H9 (cell line): ENCODE data around the gene FRK. TPM values are rescaled to one million over a fixed set of nuclear protein-coding genes. Genes with fewer than 3 reads are reported as not detected.

ENCODE experiments used
- DNase-seq: peaks from one replicate; pipeline ENCODE4 v3.0.0-alpha.2; 2017
- H2AFZ ChIP-seq: one replicate; pipeline ENCODE4 v1.6.1; 2013; ENCODE audit warnings: mild to moderate bottlenecking, low read length, control low read depth, moderate library complexity
- H2AK5ac ChIP-seq: 2 replicates; pipeline ENCODE4 v1.6.1; 2013; ENCODE audit warnings: low read length, control low read depth, mixed read lengths; ENCODE audit not compliant: insufficient read length
- H2BK120ac ChIP-seq: one replicate; pipeline ENCODE4 v1.6.1; 2013; ENCODE audit warnings: low read depth, mild to moderate bottlenecking, low read length, control low read depth, inconsistent platforms; ENCODE audit not compliant: poor library complexity, severe bottlenecking
- H2BK12ac ChIP-seq: 2 replicates; pipeline ENCODE4 v1.6.1; 2013; ENCODE audit warnings: low read length, control low read depth, mixed read lengths, low read depth; ENCODE audit not compliant: insufficient read length
- H2BK15ac ChIP-seq: 2 replicates; pipeline ENCODE4 v1.6.1; 2013; ENCODE audit warnings: low read depth, low read length, control low read depth
- H2BK20ac ChIP-seq: one replicate; pipeline ENCODE4 v1.6.1; 2013; ENCODE audit warnings: low read depth, mild to moderate bottlenecking, low read length, control low read depth, inconsistent platforms; ENCODE audit not compliant: poor library complexity, severe bottlenecking
- H2BK5ac ChIP-seq: 2 replicates; pipeline ENCODE4 v1.6.1; 2013; ENCODE audit warnings: low read length, control low read depth, mixed read lengths; ENCODE audit not compliant: insufficient read length
- H3K14ac ChIP-seq: 2 replicates; pipeline ENCODE4 v1.6.1; 2013; ENCODE audit warnings: low read length, control low read depth; ENCODE audit not compliant: insufficient read depth
- H3K18ac ChIP-seq: 2 replicates; pipeline ENCODE4 v1.6.1; 2013; ENCODE audit warnings: low read depth, mild to moderate bottlenecking, mixed read lengths, low read length, control low read depth; ENCODE audit not compliant: insufficient read length
- H3K23ac ChIP-seq: 2 replicates; pipeline ENCODE4 v1.6.1; 2013; ENCODE audit warnings: low read length, control low read depth, mixed read lengths, low read depth; ENCODE audit not compliant: insufficient read length
- H3K23me2 ChIP-seq: 2 replicates; pipeline ENCODE4 v1.6.1; 2013; ENCODE audit warnings: low read depth, mild to moderate bottlenecking, mixed read lengths, low read length, control low read depth; ENCODE audit not compliant: insufficient read length, poor library complexity, severe bottlenecking
- H3K27ac ChIP-seq: 2 replicates; pipeline ENCODE4 v1.5.1; 2013; ENCODE audit warnings: low read length, control low read depth, mixed read lengths, low read depth; ENCODE audit not compliant: insufficient read length
- H3K27me3 ChIP-seq: 2 replicates; pipeline ENCODE4 v1.6.1; 2013; ENCODE audit warnings: low read length, control low read depth, inconsistent platforms; ENCODE audit not compliant: insufficient read depth
- H3K4ac ChIP-seq: 2 replicates; pipeline ENCODE4 v1.6.1; 2013; ENCODE audit warnings: low read depth, mild to moderate bottlenecking, control low read depth, inconsistent platforms, low read length, moderate library complexity
- H3K4me1 ChIP-seq: 2 replicates; pipeline ENCODE4 v1.6.1; 2013; ENCODE audit warnings: low read length, control low read depth, inconsistent platforms; ENCODE audit not compliant: insufficient read depth
- H3K4me2 ChIP-seq: 2 replicates; pipeline ENCODE4 v1.6.1; 2013; ENCODE audit warnings: low read length, control low read depth, mixed read lengths; ENCODE audit not compliant: insufficient read length, insufficient read depth
- H3K56ac ChIP-seq: 2 replicates; pipeline ENCODE4 v1.6.1; 2013; ENCODE audit warnings: low read depth, mild to moderate bottlenecking, mixed read lengths, low read length, control low read depth; ENCODE audit not compliant: insufficient read length
- H3K79me1 ChIP-seq: 2 replicates; pipeline ENCODE4 v1.6.1; 2013; ENCODE audit warnings: low read depth, mild to moderate bottlenecking, moderate library complexity, low read length, control low read depth, inconsistent platforms; ENCODE audit not compliant: insufficient read depth, poor library complexity, severe bottlenecking
- H3K79me2 ChIP-seq: 2 replicates; pipeline ENCODE4 v1.6.1; 2013; ENCODE audit warnings: low read length, control low read depth, inconsistent platforms; ENCODE audit not compliant: insufficient read depth
- H3K9ac ChIP-seq: 2 replicates; pipeline ENCODE4 v1.6.1; 2013; ENCODE audit warnings: low read length, control low read depth, mixed read lengths; ENCODE audit not compliant: insufficient read length; ENCODE audit errors: extremely low read depth
- H3K9me3 ChIP-seq: one replicate; pipeline ENCODE4 v1.6.1; 2013; ENCODE audit warnings: low read depth, low read length, inconsistent platforms; ENCODE audit not compliant: control insufficient read depth
- H3T11ph ChIP-seq: one replicate; pipeline ENCODE4 v1.6.1; 2013; ENCODE audit warnings: mild to moderate bottlenecking, low read length, control low read depth, inconsistent platforms
- H4K20me1 ChIP-seq: one replicate; pipeline ENCODE4 v1.6.1; 2013; ENCODE audit not compliant: control insufficient read depth, insufficient read length, insufficient read depth
- H4K5ac ChIP-seq: 2 replicates; pipeline ENCODE4 v1.6.1; 2013; ENCODE audit warnings: low read depth, mild to moderate bottlenecking, mixed read lengths, low read length, control low read depth; ENCODE audit not compliant: insufficient read length
- H4K8ac ChIP-seq: replicated peaks from 2 replicates; pipeline ENCODE4 v1.6.1; 2013; ENCODE audit warnings: low read length, control low read depth, mixed read lengths, low read depth; ENCODE audit not compliant: insufficient read length
- H4K91ac ChIP-seq: 2 replicates; pipeline ENCODE4 v1.6.1; 2013; ENCODE audit warnings: low read depth, mild to moderate bottlenecking, moderate library complexity, mixed read lengths, low read length, control low read depth; ENCODE audit not compliant: insufficient read length
- H3K27ac Mint-ChIP-seq, 3 experiments: 2 replicates in 2 of 3; 3 replicates in 1 of 3; pipeline ENCODE4 v1.8.0; 2020 to 2021; ENCODE audit warnings: mixed read lengths in 3 of 3, mild to moderate bottlenecking in 1 of 3, moderate library complexity in 1 of 3
- H3K27me3 Mint-ChIP-seq: 2 replicates; pipeline ENCODE4 v1.8.0; 2021; ENCODE audit warnings: low read depth, mild to moderate bottlenecking, moderate library complexity, mixed read lengths
- H3K36me3 Mint-ChIP-seq, 3 experiments: 2 replicates in 2 of 3; 3 replicates in 1 of 3; pipeline ENCODE4 v1.8.0; 2020 to 2021; ENCODE audit warnings: low read depth in 3 of 3, mixed read lengths in 3 of 3; ENCODE audit not compliant: insufficient read depth in 1 of 3
- H3K4me1 Mint-ChIP-seq, 2 experiments: 2 replicates each; pipeline ENCODE4 v1.8.0; 2020; ENCODE audit warnings: mixed read lengths in 2 of 2
- H3K4me3 Mint-ChIP-seq, 2 experiments: 2 replicates in 1 of 2; 3 replicates in 1 of 2; pipeline ENCODE4 v1.8.0; 2020 to 2021; ENCODE audit warnings: mild to moderate bottlenecking in 2 of 2, mixed read lengths in 2 of 2, moderate library complexity in 1 of 2
- H3K9me3 Mint-ChIP-seq, 2 experiments: 2 replicates in 1 of 2; 3 replicates in 1 of 2; pipeline ENCODE4 v1.8.0; 2020; ENCODE audit warnings: mild to moderate bottlenecking in 2 of 2, mixed read lengths in 2 of 2, moderate library complexity in 1 of 2
- WGBS: extraction: QIAGEN DNeasy Blood & Tissue Kit; methylation state at CpG from one replicate; pipeline ENCODE4 v1.1.7; 2013; ENCODE audit warnings: missing lambda C conversion rate, low lambda C conversion rate, mixed read lengths; ENCODE audit not compliant: insufficient read length; ENCODE audit errors: extremely low coverage; 5-methylcytosine and 5-hydroxymethylcytosine counted together
- total RNA-seq: library from RNA; stranded (reverse); gene quantifications from 2 replicates; pipeline ENCODE4 v1.2.1, GENCODE V29; 2021
- TF ChIP-seq, protein P1 (sequence below): fragments of 200-600 bp; sonication (generic); conservative IDR thresholded peaks from 3 replicates; pipeline ENCODE4 v1.8.0; 2021; ENCODE audit warnings: antibody characterized with exemption, mild to moderate bottlenecking

Gene FRK
- total RNA-seq, 1 experiment from 2014 or later: 0.15 TPM

DNA sequence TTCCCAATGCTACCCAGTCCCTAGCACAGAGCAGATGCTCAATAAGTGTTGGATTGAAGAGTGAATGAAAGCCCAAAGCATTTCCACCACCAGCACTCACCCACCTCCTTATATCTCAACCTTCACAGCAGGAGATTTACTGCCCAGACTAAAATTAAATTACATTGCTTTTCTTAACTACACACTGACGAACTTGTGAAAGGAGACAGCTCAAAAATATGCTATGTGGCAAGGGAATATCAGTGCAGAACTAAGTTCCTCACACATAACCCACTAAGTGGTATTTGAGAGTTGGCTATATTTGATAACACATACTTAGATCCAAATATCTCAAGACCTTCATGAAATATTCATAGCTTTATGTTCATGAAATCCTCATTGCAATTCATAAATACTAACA lies 137.7 kb downstream of the FRK start:
- Histone ChIP-seq H2BK15ac (no peak overlapping the region), H3K23me2 (no peaks in the 10 kb centered on the region), H3K9ac (no peak overlapping the region), H2BK12ac (no peak overlapping the region), H4K91ac (no peak overlapping the region), H3K18ac (no peak overlapping the region), H3K79me2 (no peaks in the 10 kb centered on the region), H3K4ac (no peak overlapping the region), H3K27ac (no peak overlapping the region), H4K20me1 (no peaks in the 10 kb centered on the region), H2BK20ac (no peak overlapping the region), H3K27me3 (no peaks in the 10 kb centered on the region), H3K9me3 (no peaks in the 10 kb centered on the region), H2BK5ac (no peak overlapping the region), H2BK120ac (no peak overlapping the region), H4K5ac (no peak overlapping the region), H2AK5ac (no peak overlapping the region), H3K14ac (no peak overlapping the region), H3K4me2 (no peak overlapping the region), H3K79me1 (no peaks in the 10 kb centered on the region), H3K4me1 (no peaks in the 10 kb centered on the region), H3K56ac (no peak overlapping the region), H3K23ac (no peak overlapping the region), H3T11ph (no peak overlapping the region), H2AFZ (no peak overlapping the region), H4K8ac (no peak overlapping the region)
- TF ChIP-seq, protein P1, sequence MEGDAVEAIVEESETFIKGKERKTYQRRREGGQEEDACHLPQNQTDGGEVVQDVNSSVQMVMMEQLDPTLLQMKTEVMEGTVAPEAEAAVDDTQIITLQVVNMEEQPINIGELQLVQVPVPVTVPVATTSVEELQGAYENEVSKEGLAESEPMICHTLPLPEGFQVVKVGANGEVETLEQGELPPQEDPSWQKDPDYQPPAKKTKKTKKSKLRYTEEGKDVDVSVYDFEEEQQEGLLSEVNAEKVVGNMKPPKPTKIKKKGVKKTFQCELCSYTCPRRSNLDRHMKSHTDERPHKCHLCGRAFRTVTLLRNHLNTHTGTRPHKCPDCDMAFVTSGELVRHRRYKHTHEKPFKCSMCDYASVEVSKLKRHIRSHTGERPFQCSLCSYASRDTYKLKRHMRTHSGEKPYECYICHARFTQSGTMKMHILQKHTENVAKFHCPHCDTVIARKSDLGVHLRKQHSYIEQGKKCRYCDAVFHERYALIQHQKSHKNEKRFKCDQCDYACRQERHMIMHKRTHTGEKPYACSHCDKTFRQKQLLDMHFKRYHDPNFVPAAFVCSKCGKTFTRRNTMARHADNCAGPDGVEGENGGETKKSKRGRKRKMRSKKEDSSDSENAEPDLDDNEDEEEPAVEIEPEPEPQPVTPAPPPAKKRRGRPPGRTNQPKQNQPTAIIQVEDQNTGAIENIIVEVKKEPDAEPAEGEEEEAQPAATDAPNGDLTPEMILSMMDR: no peak
- no peaks in the 10 kb centered on the region for H3K27me3 Mint-ChIP-seq
- no peaks in the 10 kb centered on the region for H3K36me3 Mint-ChIP-seq
- WGBS: no CpG with 5 or more reads among the region's 1 CpG
- H3K9me3 Mint-ChIP-seq: no peaks in the 10 kb centered on the region
- DNase-seq: no peak
- no peak overlapping the region; a peak in 1 of 7 replicates for H3K27ac Mint-ChIP-seq
- H3K4me3 Mint-ChIP-seq: no peak overlapping the region
- H3K4me1 Mint-ChIP-seq: no peaks in the 10 kb centered on the region
